Neutrophil (primary cell): Measurements from ENCODE around the gene ENAH.

Source experiments
- H3K27ac ChIP-seq: fragments of 200-600 bp; sonication (generic); 2 replicates; pipeline ENCODE4 v1.5.1; 2016; ENCODE audit warnings: mild to moderate bottlenecking, moderate library complexity
- H3K27me3 ChIP-seq: fragments of 200-600 bp; sonication (generic); 2 replicates; pipeline ENCODE4 v1.6.0; 2016; ENCODE audit warnings: mild to moderate bottlenecking
- H3K36me3 ChIP-seq: fragments of 200-600 bp; sonication (generic); 2 replicates; pipeline ENCODE4 v1.5.1; 2017
- H3K4me1 ChIP-seq, 2 experiments: fragments of 200-600 bp in 1 of 2; sonication (generic) in 1 of 2; 1 replicate in 1 of 2; 2 replicates in 1 of 2; pipeline versions ENCODE4 v1.5.1 to v1.6.1; 2013 to 2016; ENCODE audit warnings: low read depth in 1 of 2, low read length in 1 of 2, mild to moderate bottlenecking in 1 of 2, moderate library complexity in 1 of 2; ENCODE audit not compliant: control insufficient read depth in 1 of 2, insufficient read depth in 1 of 2
- H3K4me3 ChIP-seq, 2 experiments: fragments of 200-600 bp in 1 of 2; sonication (generic) in 1 of 2; 1 replicate in 1 of 2; 2 replicates in 1 of 2; pipeline ENCODE4 v1.5.1; 2013 to 2016; ENCODE audit warnings: low read depth in 1 of 2, low read length in 1 of 2, mild to moderate bottlenecking in 1 of 2, moderate library complexity in 1 of 2
- H3K9me3 ChIP-seq: fragments of 200-600 bp; sonication (generic); 2 replicates; pipeline ENCODE4 v1.5.1; 2016
- TF ChIP-seq, protein P1 (sequence below): fragments of 200-600 bp; sonication (generic); IDR thresholded peaks from 2 replicates; pipeline ENCODE4 v1.5.1; 2016; ENCODE audit warnings: antibody characterized with exemption

The ENAH gene

DNA sequence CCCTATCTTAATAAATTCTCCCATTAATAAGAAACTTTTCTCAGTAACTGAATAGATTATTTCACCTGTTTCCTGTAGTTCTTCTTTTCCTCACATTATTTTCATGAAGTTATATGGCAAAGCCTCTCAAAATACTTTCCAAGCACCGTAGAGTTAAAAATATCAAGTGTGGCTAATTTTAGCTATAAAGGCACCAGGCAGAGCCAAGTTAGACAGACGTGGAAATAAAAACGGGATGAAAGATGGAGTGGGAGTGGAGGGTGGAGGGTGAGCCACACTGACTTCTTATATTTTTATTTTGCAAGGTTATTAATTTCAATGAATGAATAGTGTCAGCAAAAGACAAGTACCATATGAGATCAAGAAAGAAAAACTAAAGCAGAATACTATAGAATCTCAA is 71.7 kb downstream of the ENAH start:
- Histone ChIP-seq H3K36me3 (no peaks in the 10 kb centered on the region), H3K9me3 (no peaks in the 10 kb centered on the region), H3K4me3 (no peak overlapping the region), H3K27me3 (no peaks in the 10 kb centered on the region), H3K4me1 (no peaks in the 10 kb centered on the region), H3K27ac (no peak overlapping the region)
- TF ChIP-seq, protein P1, sequence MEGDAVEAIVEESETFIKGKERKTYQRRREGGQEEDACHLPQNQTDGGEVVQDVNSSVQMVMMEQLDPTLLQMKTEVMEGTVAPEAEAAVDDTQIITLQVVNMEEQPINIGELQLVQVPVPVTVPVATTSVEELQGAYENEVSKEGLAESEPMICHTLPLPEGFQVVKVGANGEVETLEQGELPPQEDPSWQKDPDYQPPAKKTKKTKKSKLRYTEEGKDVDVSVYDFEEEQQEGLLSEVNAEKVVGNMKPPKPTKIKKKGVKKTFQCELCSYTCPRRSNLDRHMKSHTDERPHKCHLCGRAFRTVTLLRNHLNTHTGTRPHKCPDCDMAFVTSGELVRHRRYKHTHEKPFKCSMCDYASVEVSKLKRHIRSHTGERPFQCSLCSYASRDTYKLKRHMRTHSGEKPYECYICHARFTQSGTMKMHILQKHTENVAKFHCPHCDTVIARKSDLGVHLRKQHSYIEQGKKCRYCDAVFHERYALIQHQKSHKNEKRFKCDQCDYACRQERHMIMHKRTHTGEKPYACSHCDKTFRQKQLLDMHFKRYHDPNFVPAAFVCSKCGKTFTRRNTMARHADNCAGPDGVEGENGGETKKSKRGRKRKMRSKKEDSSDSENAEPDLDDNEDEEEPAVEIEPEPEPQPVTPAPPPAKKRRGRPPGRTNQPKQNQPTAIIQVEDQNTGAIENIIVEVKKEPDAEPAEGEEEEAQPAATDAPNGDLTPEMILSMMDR: no peak

DNA sequence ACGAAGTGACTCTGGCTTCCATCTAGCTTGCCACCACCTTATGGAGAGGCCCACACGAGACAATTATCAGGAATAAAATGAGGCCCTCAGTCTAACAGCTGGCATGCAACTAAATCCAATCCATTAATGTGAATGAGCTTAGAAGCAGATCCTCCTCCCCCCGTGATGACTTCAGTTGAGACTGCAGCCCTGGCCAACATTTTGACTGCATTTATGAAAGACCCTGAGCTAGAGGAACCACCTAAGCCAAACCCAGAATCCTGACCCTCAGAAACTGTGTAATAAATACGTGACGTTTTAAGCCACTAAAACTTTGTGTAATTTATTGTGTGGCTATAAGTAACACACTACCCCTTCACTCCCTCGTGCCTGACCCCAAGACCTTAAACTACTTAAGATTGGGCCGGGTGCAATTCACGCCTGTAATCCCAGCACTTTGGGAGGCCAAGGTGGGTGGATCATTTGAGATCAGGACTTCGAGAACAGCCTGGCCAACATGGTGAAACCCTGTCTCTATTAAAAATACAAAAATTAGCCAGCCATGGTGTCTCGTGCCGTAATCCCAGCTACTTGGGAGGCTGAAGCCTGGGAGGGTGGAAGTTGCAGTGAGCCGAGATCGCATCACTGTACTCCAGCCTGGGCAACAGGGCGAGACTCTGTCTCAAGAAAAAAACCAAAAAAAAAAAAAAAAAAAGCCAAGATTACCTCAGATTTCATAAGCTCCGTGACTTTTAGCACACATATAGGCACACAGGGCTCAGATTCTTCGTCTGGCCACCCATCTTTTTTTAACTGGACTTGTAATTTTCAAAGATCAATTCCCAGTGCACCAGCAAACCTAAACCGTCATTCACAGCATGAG is 72.5 kb downstream of the ENAH start:
- no peak overlapping the region for H3K27ac ChIP-seq
- H3K9me3 ChIP-seq: no peaks in the 10 kb centered on the region
- no peaks in the 10 kb centered on the region for H3K27me3 ChIP-seq
- TF ChIP-seq, protein P1: no peak
- H3K4me1 ChIP-seq: no peaks in the 10 kb centered on the region
- no peak overlapping the region for H3K4me3 ChIP-seq
- no peaks in the 10 kb centered on the region for H3K36me3 ChIP-seq

DNA sequence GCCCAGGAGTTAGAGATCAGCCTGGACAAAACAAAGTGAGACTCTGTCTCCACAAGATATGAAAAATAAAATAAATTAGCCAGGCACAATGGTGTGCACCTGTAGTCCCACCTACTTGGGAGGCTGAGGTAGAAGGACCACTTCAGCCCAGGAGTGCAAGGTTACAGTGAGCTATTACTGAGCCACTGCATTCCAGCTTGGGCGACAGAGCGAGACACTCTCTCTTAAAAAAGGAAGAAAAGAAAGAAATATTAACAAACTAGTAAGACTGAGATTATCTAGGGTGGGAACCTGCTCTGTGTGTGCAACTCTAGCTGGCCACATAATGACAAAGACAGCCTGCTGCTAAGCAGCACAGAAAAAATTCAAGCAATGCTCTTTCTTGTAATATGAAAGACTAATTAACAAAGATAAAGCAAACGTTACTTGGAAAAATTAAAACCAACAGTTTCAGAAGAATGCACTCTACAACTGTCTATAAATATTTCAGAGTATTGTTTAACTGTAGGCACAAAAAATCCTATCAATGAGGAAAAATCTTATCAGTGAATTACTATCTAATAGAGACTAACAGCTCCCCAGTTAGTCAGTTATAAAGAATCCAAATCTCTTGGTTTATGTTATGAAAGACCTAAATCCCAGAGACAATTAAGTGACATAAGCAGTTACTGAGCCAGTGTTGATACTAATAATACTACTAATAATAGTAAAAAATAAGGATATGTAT is 74.5 kb downstream of the ENAH start:
- Histone ChIP-seq H3K4me1 (no peaks in the 10 kb centered on the region), H3K27ac (no peak overlapping the region), H3K27me3 (no peaks in the 10 kb centered on the region), H3K4me3 (no peak overlapping the region), H3K36me3 (no peaks in the 10 kb centered on the region), H3K9me3 (no peaks in the 10 kb centered on the region)
- TF ChIP-seq, protein P1: no peak

DNA sequence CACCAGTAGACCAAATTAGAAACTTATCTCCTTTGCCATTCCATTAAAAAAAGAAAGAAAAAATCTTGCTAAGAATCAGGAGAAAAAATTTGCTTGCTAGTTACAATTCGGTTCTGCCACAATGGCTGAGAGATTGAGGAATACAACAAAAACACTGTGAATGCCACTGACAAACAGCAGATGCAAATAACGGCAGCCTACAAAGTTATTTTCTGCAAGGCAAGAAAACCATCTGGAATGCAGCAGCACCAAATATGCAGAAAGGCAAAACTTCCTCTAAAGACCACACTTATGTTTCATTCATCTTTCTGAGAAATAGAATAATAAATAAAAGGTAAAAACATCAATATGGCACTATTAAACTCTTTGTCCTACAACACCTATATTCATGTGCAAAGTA is 75.7 kb downstream of the ENAH start:
- Histone ChIP-seq H3K4me3 (no peak overlapping the region), H3K27ac (no peak overlapping the region)
- TF ChIP-seq, protein P1: no peak

DNA sequence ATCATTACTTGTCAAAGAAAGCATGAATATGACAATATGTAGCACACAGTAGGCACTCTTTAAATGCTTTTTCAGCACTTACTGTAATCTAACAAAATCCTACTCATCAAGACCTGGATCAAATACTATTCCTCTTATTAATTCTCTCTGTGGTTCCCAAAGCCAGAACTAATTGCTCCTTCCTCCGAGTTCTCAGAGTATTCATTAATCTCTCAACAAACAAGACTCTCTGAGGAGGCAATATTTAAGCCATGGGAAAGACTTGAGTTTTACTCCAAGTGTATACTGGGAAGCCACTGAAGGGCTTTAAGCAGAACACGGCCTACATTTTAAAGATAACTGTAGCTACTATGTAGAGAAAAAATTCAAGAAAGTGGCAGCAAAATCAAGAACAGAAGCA is 79.7 kb downstream of the ENAH start:
- TF ChIP-seq, protein P1: no peak
- no peaks in the 10 kb centered on the region for H3K36me3 ChIP-seq
- no peak overlapping the region for H3K4me3 ChIP-seq
- no peak overlapping the region for H3K27ac ChIP-seq
- H3K27me3 ChIP-seq: no peaks in the 10 kb centered on the region
- H3K4me1 ChIP-seq: no peaks in the 10 kb centered on the region
- no peaks in the 10 kb centered on the region for H3K9me3 ChIP-seq

More for the DNA sequence above, 75.7 kb downstream of the ENAH start:
- no peaks in the 10 kb centered on the region for H3K4me1 ChIP-seq
- H3K9me3 ChIP-seq: no peaks in the 10 kb centered on the region
- no peaks in the 10 kb centered on the region for H3K27me3 ChIP-seq
- no peaks in the 10 kb centered on the region for H3K36me3 ChIP-seq
